ENCODE results near the gene PLXNA2.

- TF ChIP-seq POLR2A (IDR thresholded peaks at IDR 0.05; ENCODE audit: low read depth, low read length) (no peak), ELK1 (IDR thresholded peaks at IDR 0.05; ENCODE audit: borderline replicate concordance, low read depth, low read length) (no peak), SMC3 (IDR thresholded peaks at IDR 0.05; ENCODE audit: low read depth, low read length) (peak; percentile 49; the same call in 1 of the 2 replicates), MAZ (IDR thresholded peaks at IDR 0.05; ENCODE audit: borderline replicate concordance, low read depth, low read length) (no peak), RCOR1 (IDR thresholded peaks at IDR 0.05; ENCODE audit: insufficient replicate concordance, low read length) (no peak)
- TF ChIP-seq, protein P1, sequence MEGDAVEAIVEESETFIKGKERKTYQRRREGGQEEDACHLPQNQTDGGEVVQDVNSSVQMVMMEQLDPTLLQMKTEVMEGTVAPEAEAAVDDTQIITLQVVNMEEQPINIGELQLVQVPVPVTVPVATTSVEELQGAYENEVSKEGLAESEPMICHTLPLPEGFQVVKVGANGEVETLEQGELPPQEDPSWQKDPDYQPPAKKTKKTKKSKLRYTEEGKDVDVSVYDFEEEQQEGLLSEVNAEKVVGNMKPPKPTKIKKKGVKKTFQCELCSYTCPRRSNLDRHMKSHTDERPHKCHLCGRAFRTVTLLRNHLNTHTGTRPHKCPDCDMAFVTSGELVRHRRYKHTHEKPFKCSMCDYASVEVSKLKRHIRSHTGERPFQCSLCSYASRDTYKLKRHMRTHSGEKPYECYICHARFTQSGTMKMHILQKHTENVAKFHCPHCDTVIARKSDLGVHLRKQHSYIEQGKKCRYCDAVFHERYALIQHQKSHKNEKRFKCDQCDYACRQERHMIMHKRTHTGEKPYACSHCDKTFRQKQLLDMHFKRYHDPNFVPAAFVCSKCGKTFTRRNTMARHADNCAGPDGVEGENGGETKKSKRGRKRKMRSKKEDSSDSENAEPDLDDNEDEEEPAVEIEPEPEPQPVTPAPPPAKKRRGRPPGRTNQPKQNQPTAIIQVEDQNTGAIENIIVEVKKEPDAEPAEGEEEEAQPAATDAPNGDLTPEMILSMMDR (conservative IDR thresholded peaks at IDR 0.05; ENCODE audit: low read depth, low read length): peak; percentile 70
Measured at GRCh38 chr1:207997486-207998268, 246.5 kb downstream of the PLXNA2 start.
